ENCODE measurements around the gene ZNF436.
"Not testable (repeated sequence)": the region's sequence is repeated elsewhere in the genome, so short reads cannot be mapped to it uniquely, and the experiment has no call there.

Gene ZNF436

GRCh38 chr1:23392125-23392855 lies 22.7 kb upstream of the ZNF436 start:
- DNase-seq = no peak

DNA sequence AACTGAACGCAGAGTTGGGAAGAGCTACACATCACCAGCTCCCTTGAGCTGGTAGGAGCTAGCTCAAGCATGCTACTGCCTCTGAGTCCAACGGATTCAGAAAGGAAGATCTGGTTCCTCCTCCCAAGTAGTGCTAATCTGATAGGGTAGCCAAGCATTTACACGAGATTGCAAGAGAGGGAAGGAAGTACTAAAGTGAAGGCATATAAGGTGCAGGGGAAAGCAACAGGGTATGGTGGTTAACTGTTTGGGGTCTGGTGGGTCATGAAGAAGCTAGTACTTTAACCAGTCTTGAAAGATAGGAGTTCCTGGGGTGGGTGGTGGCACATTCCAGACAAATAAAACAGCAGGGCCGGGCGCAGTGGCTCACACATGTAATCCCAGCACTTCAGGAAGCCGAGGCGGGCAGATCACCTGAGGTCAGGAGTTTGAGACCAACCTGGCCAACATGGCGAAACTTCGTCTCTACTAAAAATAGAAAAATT lies 20.2 kb upstream of the ZNF436 start:
- peak; percentile 60 for DNase-seq

- no peak for DNase-seq
These were observed 17.9 kb upstream of the ZNF436 start for GRCh38 chr1:23387494-23387893.

GRCh38 chr1:23385119-23385621 lies 15.5 kb upstream of the ZNF436 start:
- no peak for DNase-seq

- no peak for DNase-seq
These were observed 14.8 kb upstream of the ZNF436 start for GRCh38 chr1:23384312-23385058.

DNA sequence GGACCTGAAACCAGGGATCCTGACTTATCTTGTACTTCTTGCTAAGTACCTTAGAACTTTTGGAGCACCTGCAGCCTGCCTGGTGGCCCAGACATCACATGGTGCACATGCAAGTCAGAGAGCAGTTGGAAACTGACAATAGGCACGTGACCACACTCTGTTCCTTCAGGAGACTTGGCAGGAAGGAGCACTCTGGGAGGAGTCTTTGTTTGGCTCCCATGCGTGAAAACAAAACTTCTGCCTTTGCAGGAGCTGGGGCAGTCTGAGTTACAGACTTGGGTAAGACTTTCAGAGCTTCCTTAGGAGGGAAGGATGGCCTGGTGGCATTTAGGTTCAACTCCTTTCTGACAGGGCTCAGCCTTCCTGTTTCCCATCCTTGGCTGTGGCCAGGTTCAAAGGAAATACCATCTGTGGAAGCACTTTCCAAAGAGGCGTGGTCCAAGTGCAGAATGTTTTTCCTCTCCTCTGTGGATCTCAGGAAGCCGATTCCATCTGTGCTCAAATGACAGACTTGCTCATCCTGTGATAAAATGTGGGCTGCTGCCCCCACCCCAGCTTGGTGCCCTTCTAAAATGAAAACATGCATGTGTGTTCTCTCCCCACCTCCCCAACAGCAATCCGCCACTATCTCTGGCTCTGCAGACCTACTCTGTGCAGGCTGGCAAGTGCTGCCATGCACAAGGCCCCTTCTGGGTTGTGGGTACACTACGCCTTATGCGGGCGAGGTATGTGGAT lies 14.1 kb upstream of the ZNF436 start:
- DNase-seq = no peak

DNA sequence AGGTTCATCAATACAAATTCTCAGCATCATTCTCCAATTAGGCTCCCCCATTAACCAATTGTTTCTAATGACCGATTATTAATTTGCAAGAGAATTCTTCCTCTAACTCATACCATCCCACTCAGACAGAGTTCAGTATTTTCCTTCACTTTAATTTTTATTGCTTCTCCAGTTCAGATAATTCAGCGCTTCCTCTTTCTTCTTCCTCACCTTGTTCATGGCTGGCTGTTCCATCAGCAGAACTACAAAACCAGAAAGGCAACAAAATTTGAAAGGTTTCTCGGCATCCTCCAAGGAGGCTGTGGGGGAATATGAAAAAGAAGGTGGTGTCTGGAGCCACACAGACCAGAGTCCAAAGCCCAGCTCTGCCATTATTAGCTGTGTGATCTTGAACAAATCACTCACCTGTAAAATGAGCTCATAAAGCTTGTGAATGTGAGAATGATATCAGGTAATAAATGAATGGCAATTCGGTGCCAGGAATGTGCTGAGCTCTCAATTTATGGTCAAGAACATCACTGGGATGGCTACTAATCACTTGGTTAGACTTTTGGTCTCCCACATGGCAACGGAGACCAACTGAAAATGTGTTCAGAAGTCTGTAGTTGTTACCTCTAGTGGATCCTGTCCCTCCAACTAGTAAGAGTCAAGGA lies 11.7 kb upstream of the ZNF436 start:
- DNase-seq = no peak

GRCh38 chr1:23380719-23381118 lies 11.1 kb upstream of the ZNF436 start:
- DNase-seq = no peak

- not testable (repeated sequence) for DNase-seq
These were observed 10.6 kb upstream of the ZNF436 start for GRCh38 chr1:23380236-23380635.

DNA sequence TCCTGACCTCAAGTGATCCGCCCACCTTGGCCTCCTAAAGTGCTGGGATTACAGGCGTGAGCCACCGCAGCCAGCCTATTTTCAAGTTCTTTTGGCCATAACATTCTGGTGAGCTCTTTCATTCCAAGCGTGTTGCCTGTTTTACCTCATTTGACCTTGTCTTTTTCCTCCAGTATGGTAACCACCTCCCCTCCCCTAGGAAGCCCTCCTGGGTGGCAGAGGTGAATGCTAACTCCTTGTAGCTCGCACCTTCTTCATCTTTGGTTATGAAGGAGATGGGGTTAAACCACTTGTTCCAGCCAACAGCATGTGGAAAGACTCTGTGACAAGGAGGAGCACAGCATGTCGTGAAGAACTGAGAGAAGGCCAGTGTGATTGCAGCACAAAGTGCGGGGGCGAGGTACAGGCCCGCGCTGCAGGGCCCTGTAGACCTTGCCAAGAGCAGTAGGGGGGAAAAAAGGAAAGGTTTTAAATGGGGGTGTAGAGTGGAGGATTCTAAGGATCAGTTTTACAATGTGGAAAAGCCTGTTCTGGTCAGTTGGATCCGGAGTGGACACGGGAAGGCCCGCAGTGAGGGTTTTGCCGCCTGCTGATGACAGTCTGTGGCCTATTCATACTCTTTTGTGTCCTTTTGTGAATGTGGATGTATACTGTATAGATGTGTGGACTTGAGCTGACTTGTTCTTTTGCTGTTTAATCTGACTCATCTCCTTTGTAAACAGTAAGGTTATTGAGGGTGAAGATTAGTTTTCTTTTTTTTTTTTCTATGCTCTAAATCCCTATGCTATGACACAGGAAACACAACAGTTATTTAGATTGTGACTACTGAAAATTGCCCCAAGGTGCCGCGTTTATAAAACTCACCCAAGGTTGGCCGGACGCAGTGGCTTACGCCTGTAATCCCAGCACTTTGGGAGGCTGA lies 7.5 kb upstream of the ZNF436 start:
- no peak for DNase-seq

DNA sequence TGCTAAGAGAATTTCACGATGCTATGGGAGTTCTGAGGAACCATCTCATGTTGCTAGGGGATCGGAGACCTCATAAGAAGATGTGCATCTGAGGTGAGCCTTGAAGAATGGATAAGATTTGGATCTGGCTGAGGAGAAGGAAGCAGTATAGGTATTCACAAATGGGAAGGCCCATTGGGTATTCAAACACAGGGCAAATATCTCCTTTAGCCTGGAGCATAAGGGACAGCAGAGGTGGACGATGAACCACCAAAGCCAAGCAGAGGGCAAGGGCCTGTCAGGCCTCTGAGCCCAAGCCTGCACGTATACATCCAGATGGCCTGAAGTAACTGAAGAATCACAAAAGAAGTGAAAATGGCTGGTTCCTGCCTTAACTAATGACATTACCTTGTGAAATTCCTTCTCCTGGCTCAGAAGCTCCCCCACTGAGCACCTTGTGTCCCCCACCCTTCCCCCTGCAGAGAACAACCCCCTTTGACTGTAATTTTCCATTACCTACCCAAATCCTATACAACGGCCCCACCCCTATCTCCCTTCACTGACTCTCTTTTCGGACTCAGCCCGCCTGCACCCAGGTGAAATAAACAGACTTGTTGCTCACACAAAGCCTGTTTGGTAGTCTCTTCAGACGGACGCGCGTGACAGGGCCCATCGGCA lies 4.6 kb upstream of the ZNF436 start:
- not testable (repeated sequence) for DNase-seq

GRCh38 chr1:23371987-23372880 lies 2.6 kb upstream of the ZNF436 start:
- no peak for DNase-seq

DNA sequence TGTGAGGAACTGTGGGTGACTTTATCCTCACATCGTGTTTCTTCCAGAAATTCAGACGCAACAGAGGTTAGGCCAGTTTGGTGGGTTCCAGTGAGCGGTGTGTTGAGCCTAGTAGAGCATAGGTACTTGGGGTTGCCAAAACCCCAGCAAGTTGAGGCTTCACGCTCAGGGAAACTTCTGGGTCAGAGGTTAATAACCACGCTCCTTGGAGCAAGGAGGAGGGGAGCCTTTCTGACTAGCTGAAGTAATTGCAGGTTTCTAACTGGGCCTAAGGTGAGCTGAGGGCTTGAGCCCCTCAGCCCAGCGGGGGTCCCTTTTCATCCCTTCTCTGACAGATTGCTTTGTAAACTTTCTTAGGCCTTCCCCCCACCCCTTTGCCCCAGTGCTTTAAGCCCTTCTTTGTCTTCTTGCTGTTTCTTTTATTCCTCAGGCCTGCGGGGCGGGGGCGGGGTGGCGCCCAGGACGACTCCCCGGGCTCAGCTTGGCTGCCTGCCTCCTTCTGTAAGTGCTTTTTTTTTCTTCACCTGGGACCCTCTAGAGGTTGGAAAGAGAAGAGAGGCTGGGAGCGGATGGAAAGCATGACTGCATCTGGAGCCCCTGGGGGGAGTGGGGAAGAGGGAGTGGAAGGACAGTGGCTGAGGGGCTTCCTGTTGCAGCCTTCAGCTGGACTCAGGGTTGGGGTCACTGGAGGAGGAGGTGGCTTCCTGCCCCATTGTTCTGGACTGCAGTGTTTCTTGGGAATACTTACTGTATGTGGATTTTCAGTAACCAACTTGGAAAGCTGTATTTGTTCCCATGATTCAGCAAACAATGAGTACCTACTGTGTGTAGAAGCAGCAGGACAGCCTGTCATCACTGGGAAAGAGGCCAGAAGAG lies 1.3 kb upstream of the ZNF436 start:
- peak; percentile 50 for DNase-seq

DNA sequence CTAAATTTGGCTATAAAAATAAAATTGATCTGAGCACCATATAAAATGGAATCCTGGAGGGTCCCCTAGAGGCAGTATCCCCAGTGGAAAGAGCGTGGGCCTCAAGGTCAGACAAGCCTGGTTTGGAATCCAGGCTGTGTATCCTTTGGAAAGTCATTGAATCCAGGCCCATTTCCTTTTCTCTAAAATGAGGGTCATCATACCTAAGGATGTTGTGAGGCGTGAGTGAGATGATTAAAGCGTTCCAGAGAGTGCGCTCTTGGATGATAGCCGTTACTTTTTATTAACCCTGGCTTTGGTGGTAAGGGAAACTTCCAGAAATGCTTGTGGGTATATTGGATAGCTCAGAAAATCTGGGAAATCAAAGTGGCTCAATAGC lies 683 bp upstream of the ZNF436 start:
- DNase-seq = no peak

DNA sequence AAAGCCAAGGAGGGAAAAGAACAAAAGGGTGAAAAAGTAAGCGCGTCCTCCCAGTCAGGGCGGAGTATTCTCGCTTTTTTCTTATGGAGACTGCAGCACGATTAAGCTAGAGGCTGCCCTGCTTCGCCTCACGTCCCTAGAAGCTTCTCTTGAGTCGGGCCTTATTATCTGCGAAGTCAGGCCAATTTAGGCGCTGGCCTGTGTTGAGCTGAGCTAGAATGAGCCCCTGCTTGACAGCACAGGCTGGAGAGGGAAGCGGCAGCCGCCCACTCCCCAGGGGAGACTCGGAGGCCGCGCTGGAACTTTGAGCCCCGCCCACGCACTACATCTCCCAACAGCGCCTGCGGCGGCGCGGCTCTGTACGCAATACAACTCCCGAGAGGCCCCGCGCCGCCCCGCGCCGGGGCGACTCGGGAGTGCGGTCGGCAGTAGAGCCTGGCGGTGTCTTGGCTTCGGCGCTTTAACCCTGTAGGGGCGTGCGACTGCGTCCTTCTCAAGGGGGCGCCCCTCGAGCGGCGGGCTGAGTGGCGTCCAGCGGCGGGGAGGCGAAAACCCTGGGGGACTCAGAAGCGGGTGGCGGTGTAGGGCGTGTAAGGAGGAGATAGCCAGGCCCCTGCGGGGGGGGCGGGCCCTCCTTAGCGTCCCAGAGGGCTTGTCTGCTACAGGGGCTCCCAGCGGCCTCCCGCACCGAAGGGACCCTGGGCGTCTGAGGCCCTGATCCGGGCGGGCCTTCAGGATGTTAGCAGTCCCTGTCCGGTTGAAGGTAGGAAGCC lies 888 bp downstream of the ZNF436 start:
- DNase-seq = peak; percentile 97

GRCh38 chr1:23367791-23368561 lies 1.7 kb downstream of the ZNF436 start:
- peak; percentile 100 for DNase-seq

- peak; percentile 43 for DNase-seq
These were observed 2.2 kb downstream of the ZNF436 start for GRCh38 chr1:23367451-23367790.

- DNase-seq = no peak
These were observed 3.0 kb downstream of the ZNF436 start for GRCh38 chr1:23366598-23366997.

All from hematopoietic multipotent progenitor cell treated with erythropoietin and hydrocortisone succinate and interleukin-3 and kit ligand, for 4 days (in vitro differentiated cells).